Stimulated activated CD4-positive, alpha-beta T cell treated with anti-CD3 and anti-CD28 coated beads, Interleukin-1b, Interleukin-23, amount 100 ng/mL, for 24 hours (primary cell): Measurements from ENCODE around the gene CPEB4.

Experiments used
- DNase-seq, 4 experiments: peaks; one replicate each; pipeline ENCODE4 v3.0.0-alpha.2; 2020; ENCODE audit warnings: low read depth in 4 of 4, low spot score in 1 of 4

Gene CPEB4

GRCh38 chr5:173858670-173859407 is 29.3 kb upstream of the CPEB4 start:
- DNase-seq, result no peak

DNA sequence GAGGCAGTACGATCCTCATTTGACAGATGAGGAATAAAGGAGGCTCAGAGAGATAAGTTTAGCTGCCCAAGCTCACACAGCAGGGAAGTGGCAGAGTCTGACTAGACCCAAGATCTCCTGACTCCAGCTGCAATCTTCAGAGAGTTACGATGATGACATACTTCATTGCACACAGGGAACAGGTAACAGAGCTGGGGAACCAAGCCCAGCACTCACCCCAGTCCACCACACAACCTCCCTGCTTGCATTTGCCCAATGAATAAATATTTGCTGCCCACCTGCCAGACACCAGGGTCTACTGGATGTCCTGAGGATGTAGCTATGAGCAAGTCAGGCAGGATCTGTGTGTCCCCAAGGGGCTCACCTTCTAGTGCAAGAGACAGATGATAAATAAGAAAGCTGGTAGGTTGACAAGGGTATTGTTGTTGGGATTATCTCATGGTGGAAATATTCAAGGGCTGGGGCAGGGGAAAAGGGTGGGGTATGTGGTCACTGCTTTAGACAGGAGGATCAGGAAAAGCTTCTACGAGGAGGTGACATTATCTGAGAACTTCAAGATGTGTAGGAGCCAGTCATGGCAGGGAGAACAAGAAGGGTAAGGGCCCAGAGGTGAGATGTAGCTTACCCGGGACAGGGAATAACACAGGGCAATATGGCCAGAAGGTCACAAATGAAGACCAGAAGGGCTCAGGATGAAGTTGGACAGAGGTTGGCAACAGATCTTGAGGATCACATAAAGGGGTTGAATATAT is 28.6 kb upstream of the CPEB4 start:
- DNase-seq, result no peak

GRCh38 chr5:173862047-173862477 is 26.1 kb upstream of the CPEB4 start:
- DNase-seq, result no peak

GRCh38 chr5:173863359-173863758 is 24.8 kb upstream of the CPEB4 start:
- no peak for DNase-seq

DNA sequence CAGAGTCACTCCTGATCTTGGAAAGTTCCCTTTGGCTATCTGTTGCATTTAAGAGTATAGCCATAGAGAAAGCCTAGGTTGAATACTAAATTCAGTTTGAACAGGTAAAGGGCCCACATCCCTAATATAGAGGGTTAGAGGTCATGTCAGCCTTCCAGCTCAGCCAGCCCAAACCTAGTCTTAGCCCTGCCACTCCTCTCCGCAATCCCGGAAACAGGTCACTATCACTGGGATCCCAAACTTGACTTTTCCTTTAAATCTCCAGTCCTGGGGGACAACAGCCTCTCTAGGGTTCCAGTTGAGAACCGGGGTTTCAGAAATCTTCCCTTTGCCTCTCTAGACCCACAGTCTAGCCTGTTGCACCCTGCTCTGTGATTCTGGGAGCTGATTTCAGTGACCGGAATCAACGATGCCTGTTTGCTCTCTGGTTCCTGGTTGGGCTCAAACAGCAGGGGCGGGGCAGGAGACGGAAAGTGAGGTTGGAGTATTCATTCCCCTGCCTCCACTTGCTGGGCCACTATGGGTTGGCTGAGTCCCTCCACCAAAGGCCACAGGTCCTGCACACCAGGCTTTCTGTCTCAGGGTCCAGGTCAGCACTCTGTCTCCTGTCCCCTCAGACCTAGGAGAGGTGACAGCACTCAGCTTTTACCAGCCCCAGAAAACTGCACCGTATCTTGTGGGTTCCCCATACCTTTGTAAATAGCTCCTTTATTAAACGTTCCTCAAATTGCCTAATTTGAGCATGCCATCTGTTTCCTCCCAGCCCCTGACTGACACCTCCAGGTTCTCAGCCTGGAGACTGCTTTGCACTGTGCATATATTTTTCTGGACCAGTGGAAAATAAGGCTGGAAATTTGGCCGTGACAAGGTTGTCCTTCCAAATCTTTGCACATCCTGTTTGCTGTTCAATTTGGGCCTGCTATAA is 23.8 kb upstream of the CPEB4 start:
- DNase-seq, result no peak

GRCh38 chr5:173866243-173866857 is 21.8 kb upstream of the CPEB4 start:
- DNase-seq, result no peak

DNA sequence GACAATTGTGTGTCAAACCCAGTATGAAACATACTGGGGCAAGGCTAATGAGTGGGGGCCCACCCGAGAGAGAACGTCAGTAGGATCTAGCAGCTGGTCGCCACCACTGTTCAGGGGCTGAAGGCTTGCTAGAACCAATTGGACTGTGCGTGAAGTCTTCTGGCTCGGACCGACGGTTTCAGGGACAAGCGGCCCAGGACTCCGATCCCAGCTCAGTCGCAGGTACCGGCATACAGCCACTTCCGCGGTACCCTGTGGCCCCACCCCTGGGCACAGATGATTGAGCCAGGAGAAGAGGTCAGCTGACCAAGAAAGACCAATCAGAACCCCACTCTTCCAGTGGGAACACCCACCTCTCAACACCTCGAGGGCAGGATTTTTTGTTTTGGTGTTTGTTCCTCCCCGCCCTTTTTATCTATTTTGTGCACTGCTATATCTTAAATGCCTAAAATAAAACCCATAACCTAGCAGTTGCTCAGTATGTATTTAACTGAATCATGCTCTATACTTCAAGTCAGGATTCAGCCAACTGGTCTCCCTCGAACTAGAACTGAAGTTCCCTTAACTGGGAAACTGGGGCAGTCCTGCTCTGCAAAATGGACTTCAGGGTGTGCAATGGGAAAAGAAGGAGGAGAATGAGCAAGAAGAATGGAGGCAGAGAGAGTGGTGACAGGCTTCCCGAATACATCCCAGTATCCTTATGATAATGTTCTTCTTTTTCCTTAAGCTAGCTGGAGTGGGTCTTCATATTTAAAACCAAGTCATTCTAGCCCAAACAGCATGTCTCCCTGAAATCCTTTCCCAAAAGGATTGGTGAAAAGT is 21.1 kb upstream of the CPEB4 start:
- DNase-seq, result no peak

- no peak for DNase-seq
Measured at GRCh38 chr5:173868096-173868880, 19.9 kb upstream of the CPEB4 start.

GRCh38 chr5:173869316-173869715 is 18.8 kb upstream of the CPEB4 start:
- DNase-seq, result no peak

GRCh38 chr5:173872957-173873305 is 15.2 kb upstream of the CPEB4 start:
- DNase-seq, result no peak

DNA sequence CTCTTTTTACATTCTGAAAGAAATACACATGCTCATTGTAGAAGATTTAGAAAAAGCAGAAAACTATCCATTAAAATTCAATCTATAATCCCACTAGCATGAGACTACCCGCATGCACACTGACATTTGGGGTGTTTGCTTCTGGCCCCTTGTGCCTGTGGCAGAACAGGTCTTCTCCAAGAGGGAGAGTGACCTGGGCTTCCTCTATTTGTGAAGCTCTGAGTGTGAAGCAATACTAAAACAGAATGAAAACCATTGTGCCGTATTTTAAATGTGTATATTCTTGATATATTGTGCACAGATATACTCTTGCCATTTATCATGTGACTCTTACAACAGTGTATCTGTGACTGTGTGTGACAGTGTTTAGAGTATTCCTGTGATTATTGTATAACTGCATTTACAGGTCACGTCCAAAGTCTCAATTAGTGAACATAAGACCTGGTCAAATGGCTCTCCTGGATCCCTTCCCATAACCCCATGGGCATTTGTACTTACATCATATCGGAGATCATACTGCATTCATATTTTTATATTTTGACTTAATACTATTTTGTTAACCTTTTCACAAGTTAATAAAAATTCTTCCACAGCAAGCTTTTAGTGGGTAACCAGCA is 14.7 kb upstream of the CPEB4 start:
- no peak for DNase-seq

DNA sequence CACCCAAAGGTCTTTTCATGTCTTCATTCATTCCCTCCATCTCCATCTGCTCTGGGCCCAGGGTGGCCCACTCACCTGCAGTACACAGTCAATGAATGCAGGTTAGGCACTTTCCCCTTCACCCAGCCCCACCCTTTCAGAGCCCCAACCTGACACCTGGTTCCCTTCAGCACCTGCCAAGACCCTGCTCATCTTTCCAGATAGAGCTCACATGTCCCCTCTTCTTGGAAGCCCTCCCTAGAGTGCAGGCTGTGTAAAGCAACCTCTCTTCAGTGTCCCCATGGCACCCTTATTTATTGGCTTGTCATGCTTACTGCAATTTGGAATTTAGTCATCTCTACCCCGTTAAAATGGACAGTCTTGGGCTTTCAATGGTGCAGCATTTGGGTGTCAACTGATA is 13.0 kb upstream of the CPEB4 start:
- no peak for DNase-seq

- DNase-seq, result no peak
Measured at GRCh38 chr5:173878224-173878967, 9.8 kb upstream of the CPEB4 start.

DNA sequence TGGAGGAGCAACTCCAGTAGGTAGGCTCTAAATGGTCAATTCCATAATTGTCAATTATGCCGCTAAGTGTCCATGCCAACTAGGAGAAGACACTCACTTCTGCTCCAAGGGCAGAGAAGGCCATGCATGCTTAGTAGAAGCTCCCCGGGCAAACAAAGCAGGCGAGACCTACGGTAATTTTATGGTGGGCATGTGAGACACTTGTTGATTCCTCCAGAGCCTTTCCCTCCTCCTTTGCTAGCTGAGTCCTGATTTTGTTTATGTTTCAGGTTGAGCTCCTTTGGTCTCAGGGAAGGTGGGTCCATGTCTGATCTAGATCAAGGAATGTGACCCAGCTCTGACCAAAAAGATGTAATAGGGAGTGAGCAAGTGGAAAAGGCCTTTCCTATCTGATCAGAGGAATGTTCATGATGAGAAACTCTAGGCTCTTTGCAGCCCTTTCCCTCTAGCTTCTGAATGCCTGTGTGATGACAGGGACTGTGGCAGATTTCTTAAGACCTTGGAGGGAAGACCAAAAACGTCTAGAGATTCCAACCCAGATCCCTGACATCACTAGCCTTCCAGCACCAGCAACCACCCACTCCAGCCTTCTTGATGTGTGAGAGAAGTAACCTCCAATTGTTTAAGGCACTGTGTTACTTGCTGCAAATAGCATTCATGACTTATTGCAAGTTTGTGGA is 7.7 kb upstream of the CPEB4 start:
- DNase-seq, result no peak

- DNase-seq, result no peak
Measured at GRCh38 chr5:173881811-173882575, 6.2 kb upstream of the CPEB4 start.

- no peak for DNase-seq
Measured at GRCh38 chr5:173882632-173883031, 5.5 kb upstream of the CPEB4 start.

GRCh38 chr5:173883347-173883924 is 4.7 kb upstream of the CPEB4 start:
- no peak for DNase-seq
